GM23338 (cell line): ENCODE measurements around the gene ZNF429. TPM values are rescaled to one million over a fixed set of nuclear protein-coding genes. Genes with fewer than 3 reads are reported as not detected.

Experiments
- ATAC-seq: fragments of 200-7000 bp; cut with Tn5 transposase; 3 replicates; pipeline ENCODE4 v1.9.1; 2020
- DNase-seq: peaks from one replicate; pipeline ENCODE4 v3.0.0-alpha.2; 2015; ENCODE audit warnings: low spot score
- H2AFZ ChIP-seq: fragments of 200-600 bp; sonication (generic); 2 replicates; pipeline ENCODE4 v1.8.0; 2016; ENCODE audit warnings: antibody characterized with exemption, mild to moderate bottlenecking, moderate library complexity
- H3F3A ChIP-seq: fragments of 200-600 bp; sonication (generic); replicated peaks from 2 replicates; pipeline ENCODE4 v1.8.0; 2017; ENCODE audit warnings: antibody characterized with exemption, mixed run types, low read depth
- H3K27ac ChIP-seq: fragments of 200-600 bp; sonication (generic); 2 replicates; pipeline ENCODE4 v1.6.1; 2016; ENCODE audit warnings: low read depth
- H3K27me3 ChIP-seq: fragments of 200-600 bp; sonication (generic); 2 replicates; pipeline ENCODE4 v1.8.0; 2016; ENCODE audit warnings: mild to moderate bottlenecking, mixed run types, moderate library complexity; ENCODE audit not compliant: insufficient read depth
- H3K36me3 ChIP-seq: fragments of 200-600 bp; sonication (generic); 2 replicates; pipeline ENCODE4 v1.8.0; 2016; ENCODE audit warnings: mild to moderate bottlenecking; ENCODE audit not compliant: insufficient read depth
- H3K4me1 ChIP-seq: fragments of 200-600 bp; sonication (generic); 2 replicates; pipeline ENCODE4 v1.8.0; 2016; ENCODE audit warnings: mild to moderate bottlenecking, moderate library complexity; ENCODE audit not compliant: insufficient read depth
- H3K4me2 ChIP-seq: fragments of 200-600 bp; sonication (generic); 2 replicates; pipeline ENCODE4 v1.7.1; 2017; ENCODE audit warnings: mixed run types
- H3K4me3 ChIP-seq: fragments of 200-600 bp; sonication (generic); 2 replicates; pipeline ENCODE4 v1.6.1; 2016; ENCODE audit warnings: mixed run types
- H3K79me2 ChIP-seq: fragments of 200-600 bp; sonication (generic); replicated peaks from 2 replicates; pipeline ENCODE4 v1.8.0; 2017; ENCODE audit warnings: mild to moderate bottlenecking; ENCODE audit not compliant: insufficient read depth
- H3K9me2 ChIP-seq: fragments of 200-600 bp; sonication (generic); 2 replicates; pipeline ENCODE4 v1.8.0; 2017; ENCODE audit not compliant: insufficient read depth
- H4K20me1 ChIP-seq: fragments of 200-600 bp; sonication (generic); replicated peaks from 2 replicates; pipeline ENCODE4 v1.8.0; 2017; ENCODE audit warnings: mild to moderate bottlenecking; ENCODE audit not compliant: insufficient read depth
- H3K27ac Mint-ChIP-seq: 2 replicates; pipeline ENCODE4 v1.8.0; 2020; ENCODE audit warnings: inconsistent platforms, mild to moderate bottlenecking, moderate library complexity, mixed read lengths
- H3K27me3 Mint-ChIP-seq: 3 replicates; pipeline ENCODE4 v1.8.0; 2022; ENCODE audit warnings: low read depth, mild to moderate bottlenecking, moderate library complexity, mixed read lengths, inconsistent platforms; ENCODE audit not compliant: insufficient read depth, poor library complexity
- H3K36me3 Mint-ChIP-seq: 3 replicates; pipeline ENCODE4 v1.8.0; 2021; ENCODE audit warnings: low read depth, mild to moderate bottlenecking, inconsistent platforms, moderate library complexity, mixed read lengths
- H3K4me1 Mint-ChIP-seq: 3 replicates; pipeline ENCODE4 v1.8.0; 2020; ENCODE audit warnings: mild to moderate bottlenecking, inconsistent platforms, mixed read lengths
- H3K4me3 Mint-ChIP-seq: 3 replicates; pipeline ENCODE4 v1.8.0; 2021; ENCODE audit warnings: moderate library complexity, mild to moderate bottlenecking, inconsistent platforms, mixed read lengths
- H3K9me3 Mint-ChIP-seq: 3 replicates; pipeline ENCODE4 v1.8.0; 2020; ENCODE audit warnings: moderate library complexity, mild to moderate bottlenecking, inconsistent platforms, mixed read lengths
- CREB1 ChIP-seq: fragments of 250-450 bp; sonication (Bioruptor Pico); IDR thresholded peaks from 2 replicates; pipeline ENCODE4 v1.5.0; 2020; ENCODE audit warnings: low read depth, mild to moderate bottlenecking, moderate library complexity
- EZH2 ChIP-seq: fragments of 200-600 bp; sonication (generic); IDR thresholded peaks from one replicate; pipeline ENCODE4 v1.8.0; 2017; ENCODE audit warnings: antibody characterized with exemption, mild to moderate bottlenecking, low read depth; ENCODE audit not compliant: unreplicated experiment
- EZH2phosphoT487 ChIP-seq: fragments of 200-600 bp; sonication (generic); IDR thresholded peaks from one replicate; pipeline ENCODE4 v1.8.1; 2018; ENCODE audit warnings: antibody characterized with exemption; ENCODE audit not compliant: unreplicated experiment
- JUNB ChIP-seq: IDR thresholded peaks from one replicate; pipeline ENCODE4 v1.6.1; 2016; ENCODE audit warnings: antibody characterized with exemption; ENCODE audit not compliant: unreplicated experiment
- NANOG ChIP-seq: IDR thresholded peaks from 2 replicates; pipeline ENCODE4 v1.6.1; 2016; ENCODE audit warnings: antibody characterized with exemption, borderline replicate concordance
- POLR2AphosphoS5 ChIP-seq: IDR thresholded peaks from 2 replicates; pipeline ENCODE4 v1.6.1; 2016; ENCODE audit warnings: antibody characterized with exemption, low read depth
- STAT1 ChIP-seq: IDR thresholded peaks from one replicate; pipeline ENCODE4 v1.6.1; 2016; ENCODE audit warnings: antibody characterized with exemption; ENCODE audit not compliant: unreplicated experiment
- ZNF114 ChIP-seq: fragments of 250-450 bp; sonication (Bioruptor Pico); IDR thresholded peaks from 2 replicates; pipeline ENCODE4 v1.5.0; 2020; ENCODE audit warnings: mild to moderate bottlenecking, moderate library complexity
- ZNF331 ChIP-seq: fragments of 250-450 bp; sonication (Bioruptor Pico); IDR thresholded peaks from 2 replicates; pipeline ENCODE4 v1.5.0; 2020; ENCODE audit warnings: low read depth, mild to moderate bottlenecking, moderate library complexity
- polyA plus RNA-seq: library from polyadenylated mRNA; unstranded; fragments of >200 nt; fragmentation: Nextera tagmentation; extraction: Ambion mirVana; gene quantifications from 2 replicates; pipeline ENCODE4 v1.2.1, GENCODE V29; 2016
- total RNA-seq: library from RNA; depleted of rRNA; stranded (reverse); fragments of >200 nt; shearing (Covaris generic); gene quantifications from 2 replicates; pipeline ENCODE4 v1.2.3, GENCODE V29; 2014
- TF ChIP-seq, protein P1 (sequence below): IDR thresholded peaks from one replicate; pipeline ENCODE4 v1.6.1; 2018; ENCODE audit warnings: antibody characterized with exemption; ENCODE audit not compliant: unreplicated experiment
- TF ChIP-seq, protein P2 (sequence below): fragments of 250-450 bp; sonication (Bioruptor Pico); IDR thresholded peaks from 2 replicates; pipeline ENCODE4 v1.5.0; 2020; ENCODE audit warnings: mild to moderate bottlenecking, moderate library complexity
- TF ChIP-seq, protein P3 (sequence below), 2 experiments: fragments of 200-600 bp in 1 of 2; sonication (generic) in 1 of 2; conservative IDR thresholded peaks; 2 replicates each; pipeline versions ENCODE4 v1.5.1 to v1.6.1; 2016 to 2017; ENCODE audit warnings: antibody characterized with exemption in 2 of 2, low read depth in 2 of 2, mild to moderate bottlenecking in 2 of 2, moderate library complexity in 1 of 2
- TF ChIP-seq, protein P4 (sequence below): IDR thresholded peaks from 2 replicates; pipeline ENCODE4 v1.6.1; 2016; ENCODE audit warnings: antibody characterized with exemption

ZNF429 gene
- total and polyA plus RNA-seq, 2 experiments from 2014 or later = 13.4 to 18.9 TPM

DNA sequence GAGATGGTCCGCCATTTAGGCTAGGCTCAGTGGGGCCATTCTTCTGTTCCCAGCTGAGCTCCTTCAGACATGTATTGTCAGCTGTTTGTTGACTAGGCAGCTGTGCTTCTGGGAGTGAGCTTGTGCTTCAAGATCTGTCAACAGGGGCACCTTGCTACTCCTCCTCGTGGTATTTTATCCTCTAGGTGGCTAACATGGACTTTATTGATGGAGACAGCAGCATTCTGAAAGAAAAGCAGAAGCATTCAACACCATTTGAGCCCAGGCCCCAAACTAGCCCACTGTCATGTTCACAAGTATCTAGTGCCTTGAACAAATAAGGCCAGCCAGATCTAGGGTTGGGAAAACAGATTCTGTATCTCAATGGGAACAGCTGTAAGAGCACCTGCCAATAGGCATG, 65.9 kb downstream of the ZNF429 start:
- Histone ChIP-seq H2AFZ (no peak overlapping the region), H3K4me3 (no peak overlapping the region), H3K27me3 (no peaks in the 10 kb centered on the region), H3K79me2 (no peaks in the 10 kb centered on the region), H3K27ac (no peak overlapping the region), H3K36me3 (no peaks in the 10 kb centered on the region), H3K4me2 (no peak overlapping the region), H3K4me1 (no peaks in the 10 kb centered on the region), H3F3A (no peaks in the 10 kb centered on the region), H4K20me1 (no peaks in the 10 kb centered on the region), H3K9me2 (no peaks in the 10 kb centered on the region)
- no peak for DNase-seq
- Mint-ChIP-seq H3K27ac (no peak overlapping the region), H3K27me3 (peaks cover 7% of the 10 kb centered on the region), H3K36me3 (peaks cover 11% of the 10 kb centered on the region), H3K4me1 (no peaks in the 10 kb centered on the region), H3K9me3 (peaks cover 38% of the 10 kb centered on the region), H3K4me3 (no peak overlapping the region)
- ATAC-seq = no peak
- TF ChIP-seq, protein P1, sequence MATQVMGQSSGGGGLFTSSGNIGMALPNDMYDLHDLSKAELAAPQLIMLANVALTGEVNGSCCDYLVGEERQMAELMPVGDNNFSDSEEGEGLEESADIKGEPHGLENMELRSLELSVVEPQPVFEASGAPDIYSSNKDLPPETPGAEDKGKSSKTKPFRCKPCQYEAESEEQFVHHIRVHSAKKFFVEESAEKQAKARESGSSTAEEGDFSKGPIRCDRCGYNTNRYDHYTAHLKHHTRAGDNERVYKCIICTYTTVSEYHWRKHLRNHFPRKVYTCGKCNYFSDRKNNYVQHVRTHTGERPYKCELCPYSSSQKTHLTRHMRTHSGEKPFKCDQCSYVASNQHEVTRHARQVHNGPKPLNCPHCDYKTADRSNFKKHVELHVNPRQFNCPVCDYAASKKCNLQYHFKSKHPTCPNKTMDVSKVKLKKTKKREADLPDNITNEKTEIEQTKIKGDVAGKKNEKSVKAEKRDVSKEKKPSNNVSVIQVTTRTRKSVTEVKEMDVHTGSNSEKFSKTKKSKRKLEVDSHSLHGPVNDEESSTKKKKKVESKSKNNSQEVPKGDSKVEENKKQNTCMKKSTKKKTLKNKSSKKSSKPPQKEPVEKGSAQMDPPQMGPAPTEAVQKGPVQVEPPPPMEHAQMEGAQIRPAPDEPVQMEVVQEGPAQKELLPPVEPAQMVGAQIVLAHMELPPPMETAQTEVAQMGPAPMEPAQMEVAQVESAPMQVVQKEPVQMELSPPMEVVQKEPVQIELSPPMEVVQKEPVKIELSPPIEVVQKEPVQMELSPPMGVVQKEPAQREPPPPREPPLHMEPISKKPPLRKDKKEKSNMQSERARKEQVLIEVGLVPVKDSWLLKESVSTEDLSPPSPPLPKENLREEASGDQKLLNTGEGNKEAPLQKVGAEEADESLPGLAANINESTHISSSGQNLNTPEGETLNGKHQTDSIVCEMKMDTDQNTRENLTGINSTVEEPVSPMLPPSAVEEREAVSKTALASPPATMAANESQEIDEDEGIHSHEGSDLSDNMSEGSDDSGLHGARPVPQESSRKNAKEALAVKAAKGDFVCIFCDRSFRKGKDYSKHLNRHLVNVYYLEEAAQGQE = no peak
- TF ChIP-seq EZH2phosphoT487 = no peak
- TF ChIP-seq, protein P2, sequence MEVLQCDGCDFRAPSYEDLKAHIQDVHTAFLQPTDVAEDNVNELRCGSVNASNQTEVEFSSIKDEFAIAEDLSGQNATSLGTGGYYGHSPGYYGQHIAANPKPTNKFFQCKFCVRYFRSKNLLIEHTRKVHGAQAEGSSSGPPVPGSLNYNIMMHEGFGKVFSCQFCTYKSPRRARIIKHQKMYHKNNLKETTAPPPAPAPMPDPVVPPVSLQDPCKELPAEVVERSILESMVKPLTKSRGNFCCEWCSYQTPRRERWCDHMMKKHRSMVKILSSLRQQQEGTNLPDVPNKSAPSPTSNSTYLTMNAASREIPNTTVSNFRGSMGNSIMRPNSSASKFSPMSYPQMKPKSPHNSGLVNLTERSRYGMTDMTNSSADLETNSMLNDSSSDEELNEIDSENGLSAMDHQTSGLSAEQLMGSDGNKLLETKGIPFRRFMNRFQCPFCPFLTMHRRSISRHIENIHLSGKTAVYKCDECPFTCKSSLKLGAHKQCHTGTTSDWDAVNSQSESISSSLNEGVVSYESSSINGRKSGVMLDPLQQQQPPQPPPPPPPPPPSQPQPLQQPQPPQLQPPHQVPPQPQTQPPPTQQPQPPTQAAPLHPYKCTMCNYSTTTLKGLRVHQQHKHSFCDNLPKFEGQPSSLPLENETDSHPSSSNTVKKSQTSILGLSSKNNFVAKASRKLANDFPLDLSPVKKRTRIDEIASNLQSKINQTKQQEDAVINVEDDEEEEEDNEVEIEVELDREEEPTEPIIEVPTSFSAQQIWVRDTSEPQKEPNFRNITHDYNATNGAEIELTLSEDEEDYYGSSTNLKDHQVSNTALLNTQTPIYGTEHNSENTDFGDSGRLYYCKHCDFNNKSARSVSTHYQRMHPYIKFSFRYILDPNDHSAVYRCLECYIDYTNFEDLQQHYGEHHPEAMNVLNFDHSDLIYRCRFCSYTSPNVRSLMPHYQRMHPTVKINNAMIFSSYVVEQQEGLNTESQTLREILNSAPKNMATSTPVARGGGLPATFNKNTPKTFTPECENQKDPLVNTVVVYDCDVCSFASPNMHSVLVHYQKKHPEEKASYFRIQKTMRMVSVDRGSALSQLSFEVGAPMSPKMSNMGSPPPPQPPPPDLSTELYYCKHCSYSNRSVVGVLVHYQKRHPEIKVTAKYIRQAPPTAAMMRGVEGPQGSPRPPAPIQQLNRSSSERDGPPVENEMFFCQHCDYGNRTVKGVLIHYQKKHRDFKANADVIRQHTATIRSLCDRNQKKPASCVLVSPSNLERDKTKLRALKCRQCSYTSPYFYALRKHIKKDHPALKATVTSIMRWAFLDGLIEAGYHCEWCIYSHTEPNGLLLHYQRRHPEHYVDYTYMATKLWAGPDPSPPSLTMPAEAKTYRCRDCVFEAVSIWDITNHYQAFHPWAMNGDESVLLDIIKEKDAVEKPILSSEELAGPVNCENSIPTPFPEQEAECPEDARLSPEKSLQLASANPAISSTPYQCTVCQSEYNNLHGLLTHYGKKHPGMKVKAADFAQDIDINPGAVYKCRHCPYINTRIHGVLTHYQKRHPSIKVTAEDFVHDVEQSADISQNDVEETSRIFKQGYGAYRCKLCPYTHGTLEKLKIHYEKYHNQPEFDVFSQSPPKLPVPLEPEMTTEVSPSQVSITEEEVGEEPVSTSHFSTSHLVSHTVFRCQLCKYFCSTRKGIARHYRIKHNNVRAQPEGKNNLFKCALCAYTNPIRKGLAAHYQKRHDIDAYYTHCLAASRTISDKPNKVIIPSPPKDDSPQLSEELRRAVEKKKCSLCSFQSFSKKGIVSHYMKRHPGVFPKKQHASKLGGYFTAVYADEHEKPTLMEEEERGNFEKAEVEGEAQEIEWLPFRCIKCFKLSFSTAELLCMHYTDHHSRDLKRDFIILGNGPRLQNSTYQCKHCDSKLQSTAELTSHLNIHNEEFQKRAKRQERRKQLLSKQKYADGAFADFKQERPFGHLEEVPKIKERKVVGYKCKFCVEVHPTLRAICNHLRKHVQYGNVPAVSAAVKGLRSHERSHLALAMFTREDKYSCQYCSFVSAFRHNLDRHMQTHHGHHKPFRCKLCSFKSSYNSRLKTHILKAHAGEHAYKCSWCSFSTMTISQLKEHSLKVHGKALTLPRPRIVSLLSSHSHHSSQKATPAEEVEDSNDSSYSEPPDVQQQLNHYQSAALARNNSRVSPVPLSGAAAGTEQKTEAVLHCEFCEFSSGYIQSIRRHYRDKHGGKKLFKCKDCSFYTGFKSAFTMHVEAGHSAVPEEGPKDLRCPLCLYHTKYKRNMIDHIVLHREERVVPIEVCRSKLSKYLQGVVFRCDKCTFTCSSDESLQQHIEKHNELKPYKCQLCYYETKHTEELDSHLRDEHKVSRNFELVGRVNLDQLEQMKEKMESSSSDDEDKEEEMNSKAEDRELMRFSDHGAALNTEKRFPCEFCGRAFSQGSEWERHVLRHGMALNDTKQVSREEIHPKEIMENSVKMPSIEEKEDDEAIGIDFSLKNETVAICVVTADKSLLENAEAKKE = no peak
- TF ChIP-seq, protein P3, sequence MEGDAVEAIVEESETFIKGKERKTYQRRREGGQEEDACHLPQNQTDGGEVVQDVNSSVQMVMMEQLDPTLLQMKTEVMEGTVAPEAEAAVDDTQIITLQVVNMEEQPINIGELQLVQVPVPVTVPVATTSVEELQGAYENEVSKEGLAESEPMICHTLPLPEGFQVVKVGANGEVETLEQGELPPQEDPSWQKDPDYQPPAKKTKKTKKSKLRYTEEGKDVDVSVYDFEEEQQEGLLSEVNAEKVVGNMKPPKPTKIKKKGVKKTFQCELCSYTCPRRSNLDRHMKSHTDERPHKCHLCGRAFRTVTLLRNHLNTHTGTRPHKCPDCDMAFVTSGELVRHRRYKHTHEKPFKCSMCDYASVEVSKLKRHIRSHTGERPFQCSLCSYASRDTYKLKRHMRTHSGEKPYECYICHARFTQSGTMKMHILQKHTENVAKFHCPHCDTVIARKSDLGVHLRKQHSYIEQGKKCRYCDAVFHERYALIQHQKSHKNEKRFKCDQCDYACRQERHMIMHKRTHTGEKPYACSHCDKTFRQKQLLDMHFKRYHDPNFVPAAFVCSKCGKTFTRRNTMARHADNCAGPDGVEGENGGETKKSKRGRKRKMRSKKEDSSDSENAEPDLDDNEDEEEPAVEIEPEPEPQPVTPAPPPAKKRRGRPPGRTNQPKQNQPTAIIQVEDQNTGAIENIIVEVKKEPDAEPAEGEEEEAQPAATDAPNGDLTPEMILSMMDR (conservative IDR thresholded peaks at IDR 0.05; ENCODE audit: low read depth in 2 of 2) = no peak
- no peak for TF ChIP-seq JUNB
- TF ChIP-seq CREB1 (CRISPR knock-in tag) = no peak
- no peak for TF ChIP-seq NANOG
- TF ChIP-seq, protein P4, sequence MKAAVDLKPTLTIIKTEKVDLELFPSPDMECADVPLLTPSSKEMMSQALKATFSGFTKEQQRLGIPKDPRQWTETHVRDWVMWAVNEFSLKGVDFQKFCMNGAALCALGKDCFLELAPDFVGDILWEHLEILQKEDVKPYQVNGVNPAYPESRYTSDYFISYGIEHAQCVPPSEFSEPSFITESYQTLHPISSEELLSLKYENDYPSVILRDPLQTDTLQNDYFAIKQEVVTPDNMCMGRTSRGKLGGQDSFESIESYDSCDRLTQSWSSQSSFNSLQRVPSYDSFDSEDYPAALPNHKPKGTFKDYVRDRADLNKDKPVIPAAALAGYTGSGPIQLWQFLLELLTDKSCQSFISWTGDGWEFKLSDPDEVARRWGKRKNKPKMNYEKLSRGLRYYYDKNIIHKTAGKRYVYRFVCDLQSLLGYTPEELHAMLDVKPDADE = no peak
- TF ChIP-seq EZH2 = no peak
- no peak for TF ChIP-seq ZNF331 (CRISPR knock-in tag)
- TF ChIP-seq POLR2AphosphoS5 = no peak
- no peak for TF ChIP-seq ZNF114 (CRISPR knock-in tag)
- no peak for TF ChIP-seq STAT1
